RWPE2 (cell line): ENCODE results near the gene HASPIN.

Experiments
- ATAC-seq: fragments of 200-7000 bp; cut with Tn5 transposase; 3 replicates; pipeline ENCODE4 v1.9.1; 2021; ENCODE audit warnings: low read depth
- DNase-seq: peaks from one replicate; pipeline ENCODE4 v3.0.0-alpha.2; 2020; ENCODE audit warnings: low spot score
- H3K27ac ChIP-seq: fragments of 450-650 bp; 2 replicates; pipeline ENCODE4 v1.5.1; 2017; ENCODE audit warnings: mild to moderate bottlenecking; ENCODE audit not compliant: poor library complexity, severe bottlenecking
- H3K27me3 ChIP-seq: fragments of 250-450 bp; sonication (Bioruptor Pico); 2 replicates; pipeline ENCODE4 v1.5.1; 2021; ENCODE audit warnings: mild to moderate bottlenecking, moderate library complexity; ENCODE audit not compliant: insufficient read depth, poor library complexity, severe bottlenecking
- H3K36me3 ChIP-seq: fragments of 250-450 bp; sonication (Bioruptor Pico); 2 replicates; pipeline ENCODE4 v1.5.1; 2020; ENCODE audit warnings: low read depth, mild to moderate bottlenecking, moderate library complexity
- H3K4me1 ChIP-seq: fragments of 250-450 bp; sonication (Bioruptor Pico); 2 replicates; pipeline ENCODE4 v1.5.1; 2021; ENCODE audit warnings: mild to moderate bottlenecking, moderate library complexity; ENCODE audit not compliant: insufficient read depth, poor library complexity, severe bottlenecking
- H3K4me3 ChIP-seq: fragments of 250-450 bp; sonication (Bioruptor Pico); 2 replicates; pipeline ENCODE4 v1.5.1; 2021; ENCODE audit warnings: mild to moderate bottlenecking, moderate library complexity; ENCODE audit not compliant: severe bottlenecking
- H3K9me3 ChIP-seq: fragments of 250-450 bp; sonication (Bioruptor Pico); 2 replicates; pipeline ENCODE4 v1.5.1; 2021; ENCODE audit warnings: mild to moderate bottlenecking, moderate library complexity; ENCODE audit not compliant: severe bottlenecking
- CTCF ChIP-seq: fragments of 450-650 bp; IDR thresholded peaks from one replicate; pipeline ENCODE4 v1.5.1; 2017; ENCODE audit warnings: mild to moderate bottlenecking, moderate library complexity; ENCODE audit not compliant: poor library complexity, severe bottlenecking

The HASPIN gene

GRCh38 chr17:3740611-3741073 is 16.9 kb downstream of the HASPIN start:
- TF ChIP-seq CTCF, result no peak

GRCh38 chr17:3744014-3744413 is 20.3 kb downstream of the HASPIN start:
- DNase-seq (no peak), ATAC-seq (no peak)
- Histone ChIP-seq H3K4me3 (no peak overlapping the region), H3K27me3 (no peaks in the 10 kb centered on the region), H3K9me3 (no peaks in the 10 kb centered on the region), H3K36me3 (no peaks in the 10 kb centered on the region), H3K27ac (no peak overlapping the region), H3K4me1 (no peaks in the 10 kb centered on the region)
- TF ChIP-seq CTCF, result no peak

More at GRCh38 chr17:3740611-3741073, 16.9 kb downstream of the HASPIN start:
- no peaks in the 10 kb centered on the region for H3K27me3 ChIP-seq
- H3K36me3 ChIP-seq, result no peaks in the 10 kb centered on the region
- no peak overlapping the region for H3K4me3 ChIP-seq
- no peak for ATAC-seq
- H3K27ac ChIP-seq, result no peak overlapping the region
- no peaks in the 10 kb centered on the region for H3K4me1 ChIP-seq
- DNase-seq, result no peak
- H3K9me3 ChIP-seq, result no peaks in the 10 kb centered on the region

GRCh38 chr17:3745071-3745470 is 21.4 kb downstream of the HASPIN start:
- H3K27me3 ChIP-seq, result no peaks in the 10 kb centered on the region
- no peaks in the 10 kb centered on the region for H3K4me1 ChIP-seq
- no peaks in the 10 kb centered on the region for H3K36me3 ChIP-seq
- DNase-seq, result no peak
- H3K27ac ChIP-seq, result no peak overlapping the region
- H3K4me3 ChIP-seq, result no peak overlapping the region
- no peak for ATAC-seq
- no peaks in the 10 kb centered on the region for H3K9me3 ChIP-seq
- no peak for TF ChIP-seq CTCF

- DNase-seq, result no peak
- Histone ChIP-seq H3K4me3 (no peak overlapping the region), H3K9me3 (no peaks in the 10 kb centered on the region), H3K27me3 (no peaks in the 10 kb centered on the region), H3K27ac (no peak overlapping the region), H3K4me1 (no peaks in the 10 kb centered on the region), H3K36me3 (no peaks in the 10 kb centered on the region)
- no peak for ATAC-seq
- no peak for TF ChIP-seq CTCF
Observed at GRCh38 chr17:3747805-3748204, 24.1 kb downstream of the HASPIN start.

GRCh38 chr17:3748576-3748975 is 24.9 kb downstream of the HASPIN start:
- no peaks in the 10 kb centered on the region for H3K9me3 ChIP-seq
- no peaks in the 10 kb centered on the region for H3K36me3 ChIP-seq
- DNase-seq (no peak), ATAC-seq (no peak)
- H3K27me3 ChIP-seq, result no peaks in the 10 kb centered on the region
- no peak for TF ChIP-seq CTCF
- H3K4me1 ChIP-seq, result no peaks in the 10 kb centered on the region
- no peak overlapping the region for H3K4me3 ChIP-seq
- H3K27ac ChIP-seq, result no peak overlapping the region
